Effector CD8-positive, alpha-beta T cell (primary cell): Measurements from ENCODE around the gene MBNL3.
"Not testable (repeated sequence)": the region's sequence is repeated elsewhere in the genome, so short reads cannot be mapped to it uniquely, and the experiment has no call there.

Source experiments
- DNase-seq: peaks from one replicate; lab custom pipeline; 2025; lab: John Stamatoyannopoulos, UW

The MBNL3 gene

DNA sequence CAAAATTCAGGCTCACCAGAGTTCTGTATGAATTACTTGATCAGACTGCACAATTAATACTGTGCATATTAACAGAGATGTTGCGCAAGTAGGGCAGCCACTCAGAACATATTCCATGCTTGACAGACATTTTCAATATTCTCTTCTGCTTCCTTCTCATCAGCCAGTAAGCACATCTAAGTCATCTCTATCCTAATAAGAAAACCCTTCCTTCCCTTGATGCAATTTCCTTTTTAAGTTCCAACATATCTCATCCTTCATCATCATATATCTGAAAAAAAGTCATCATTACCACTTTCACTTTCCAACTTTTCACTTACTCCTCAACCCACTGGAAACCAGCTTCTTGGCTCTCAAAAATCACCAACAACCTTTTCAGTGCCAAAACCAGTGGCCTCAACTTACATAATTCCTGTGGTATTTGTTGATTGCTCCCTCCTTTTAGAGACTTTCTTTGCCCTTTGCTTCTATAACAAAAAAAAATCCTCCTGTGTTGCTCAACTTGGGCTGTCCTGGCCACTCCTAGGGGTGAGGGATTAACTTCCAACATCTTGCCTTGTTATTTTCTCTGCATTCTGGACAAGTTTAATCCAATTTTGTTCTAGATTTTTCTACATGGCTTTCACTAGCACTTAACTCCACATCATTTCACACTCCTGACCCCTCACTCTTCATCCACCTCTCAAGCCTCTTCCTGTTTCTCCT, 14.1 kb downstream of the MBNL3 start:
- no peak for DNase-seq

DNA sequence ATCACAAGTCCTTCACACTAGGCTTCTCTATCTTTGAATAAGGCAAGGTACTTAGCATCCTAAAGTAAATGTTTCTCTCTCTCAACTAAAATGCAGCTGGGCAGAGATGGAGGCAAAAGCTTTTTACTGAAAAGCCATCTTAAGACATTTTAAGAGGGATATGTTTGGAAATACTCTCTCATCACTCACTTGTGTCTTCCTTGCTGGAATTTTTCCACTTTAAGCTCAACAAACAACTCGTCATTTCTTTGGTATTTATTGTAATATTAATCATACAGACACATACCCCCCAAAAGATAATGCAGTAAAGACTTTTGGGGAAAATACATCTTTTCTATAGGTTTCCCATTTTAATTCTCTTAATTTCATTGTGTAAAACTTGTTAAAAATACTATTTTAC, 16.4 kb downstream of the MBNL3 start:
- DNase-seq: no peak

DNA sequence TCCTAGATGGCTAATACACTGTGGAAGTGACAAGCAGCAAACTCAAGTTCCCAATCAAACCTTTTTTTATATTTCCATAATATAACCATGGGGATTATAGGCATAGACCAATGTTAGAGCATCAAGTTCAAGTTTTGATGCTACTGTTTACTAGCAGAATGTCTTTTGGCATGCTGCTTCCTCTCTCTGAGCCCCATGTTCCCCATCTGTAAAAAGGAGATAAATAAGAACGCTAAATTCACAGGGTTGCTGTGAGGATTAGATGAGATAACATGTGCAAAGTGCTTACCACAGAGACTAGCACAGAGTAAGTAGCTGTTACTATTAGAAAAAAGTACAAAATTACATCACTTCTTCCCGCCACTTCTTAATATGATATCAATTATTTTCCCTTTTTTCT, 18.0 kb downstream of the MBNL3 start:
- DNase-seq: no peak

DNA sequence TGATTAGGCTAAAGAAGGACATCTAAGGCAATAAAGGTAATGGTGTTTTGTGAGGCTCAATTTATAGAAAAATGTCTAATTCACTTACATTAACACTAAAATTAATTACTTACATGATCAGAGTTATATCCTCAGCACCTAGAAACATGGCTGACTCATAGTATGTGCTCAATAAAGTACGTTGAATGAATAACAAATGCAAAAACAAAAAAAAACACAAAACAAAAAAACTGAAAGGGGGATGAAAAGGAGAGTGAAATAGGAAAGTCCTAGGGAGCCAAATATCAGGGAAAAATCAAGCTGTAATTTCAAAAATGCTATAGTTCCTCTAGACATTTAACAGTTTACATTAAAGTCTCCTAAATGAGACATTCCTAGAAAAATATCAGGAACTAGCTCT, 18.7 kb downstream of the MBNL3 start:
- no peak for DNase-seq

DNA sequence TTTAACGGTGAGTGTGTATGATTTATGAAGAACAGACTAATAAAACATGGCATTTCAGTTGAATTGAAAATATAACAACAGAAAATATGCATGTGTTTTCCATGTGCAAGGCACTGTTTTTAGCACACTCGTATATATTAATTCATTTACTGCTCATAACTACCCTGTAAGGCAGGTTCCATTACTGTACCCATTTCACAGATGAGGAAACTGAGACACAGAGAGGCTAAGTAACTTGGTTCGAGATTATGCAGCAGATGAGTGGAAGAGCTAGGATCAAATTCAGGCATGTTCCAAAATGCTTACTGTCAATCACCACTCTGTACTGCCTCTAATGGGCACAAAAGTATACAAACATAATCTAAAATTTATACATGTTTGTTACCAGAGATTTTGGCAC, 20.4 kb downstream of the MBNL3 start:
- no peak for DNase-seq

DNA sequence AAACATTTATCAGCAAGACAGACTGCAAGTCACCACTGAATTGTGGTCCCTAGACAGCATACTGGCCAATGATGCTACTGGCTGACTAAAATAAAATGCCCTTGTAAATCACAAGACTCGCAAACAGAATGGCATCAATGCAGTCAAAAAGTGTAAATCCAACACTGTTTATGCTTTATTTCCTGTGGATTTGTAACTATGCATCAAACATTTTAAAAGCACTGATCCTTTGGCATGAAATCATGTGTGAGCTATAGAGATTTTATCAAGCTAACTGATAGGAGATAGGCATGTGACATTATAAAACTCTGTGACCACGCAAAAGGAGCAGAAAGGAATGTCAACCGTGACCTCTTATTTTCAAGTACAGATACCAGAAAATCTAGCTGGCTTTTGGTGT, 20.8 kb downstream of the MBNL3 start:
- DNase-seq: no peak

DNA sequence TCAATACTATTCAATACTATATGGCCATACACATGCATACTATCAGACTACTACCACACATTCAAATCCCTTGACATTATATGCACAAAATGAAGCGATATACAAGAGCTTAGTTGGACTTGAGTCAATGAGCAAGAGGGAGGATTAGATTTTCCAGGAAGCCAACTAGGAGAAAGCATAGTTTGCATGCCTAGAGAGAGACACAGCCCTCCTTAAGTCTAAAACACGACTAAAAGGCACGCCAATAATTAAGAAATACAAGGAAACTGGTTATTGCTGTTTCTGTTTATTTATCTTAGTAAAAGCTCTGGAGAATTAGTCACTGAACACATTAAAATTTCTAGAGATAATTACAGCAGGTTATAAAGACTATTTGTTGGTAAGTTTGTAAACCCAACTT, 21.8 kb downstream of the MBNL3 start:
- no peak for DNase-seq

DNA sequence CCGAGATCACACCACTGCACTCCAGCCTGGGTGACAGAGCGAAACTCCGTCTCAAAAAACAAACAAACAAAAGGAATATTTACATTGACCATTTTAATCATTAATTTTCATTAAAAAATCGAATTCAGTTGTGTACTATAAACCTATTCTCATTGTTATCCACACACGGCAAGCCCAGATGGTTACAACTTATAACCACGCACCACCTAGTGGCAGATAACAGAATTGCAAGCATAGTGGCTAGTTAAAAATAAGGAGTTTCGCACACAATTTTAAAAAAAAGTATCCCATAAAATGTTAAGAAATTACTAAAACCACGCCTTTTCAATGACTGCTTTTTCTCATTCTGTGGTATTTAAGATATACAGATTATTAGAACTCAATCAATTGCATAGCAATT, 25.4 kb downstream of the MBNL3 start:
- no peak for DNase-seq

DNA sequence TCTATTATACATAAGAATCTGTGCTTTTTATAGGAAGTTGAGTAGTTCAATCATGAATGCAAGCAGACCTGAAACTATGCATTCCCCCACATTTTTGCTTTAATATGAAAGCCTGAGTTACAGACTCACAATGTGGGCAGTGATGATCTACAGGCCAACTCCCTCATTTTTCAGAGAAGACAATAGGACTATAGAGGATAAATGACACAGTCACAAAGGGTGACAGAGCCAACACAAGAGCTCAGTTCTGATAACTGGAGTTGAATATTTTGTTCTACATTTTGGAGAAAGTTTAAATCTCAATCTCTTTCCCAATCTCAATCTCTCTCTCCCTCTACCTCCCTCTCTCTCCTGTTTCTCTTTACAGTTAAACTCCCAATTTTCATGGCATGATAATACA, 27.0 kb downstream of the MBNL3 start:
- no peak for DNase-seq

DNA sequence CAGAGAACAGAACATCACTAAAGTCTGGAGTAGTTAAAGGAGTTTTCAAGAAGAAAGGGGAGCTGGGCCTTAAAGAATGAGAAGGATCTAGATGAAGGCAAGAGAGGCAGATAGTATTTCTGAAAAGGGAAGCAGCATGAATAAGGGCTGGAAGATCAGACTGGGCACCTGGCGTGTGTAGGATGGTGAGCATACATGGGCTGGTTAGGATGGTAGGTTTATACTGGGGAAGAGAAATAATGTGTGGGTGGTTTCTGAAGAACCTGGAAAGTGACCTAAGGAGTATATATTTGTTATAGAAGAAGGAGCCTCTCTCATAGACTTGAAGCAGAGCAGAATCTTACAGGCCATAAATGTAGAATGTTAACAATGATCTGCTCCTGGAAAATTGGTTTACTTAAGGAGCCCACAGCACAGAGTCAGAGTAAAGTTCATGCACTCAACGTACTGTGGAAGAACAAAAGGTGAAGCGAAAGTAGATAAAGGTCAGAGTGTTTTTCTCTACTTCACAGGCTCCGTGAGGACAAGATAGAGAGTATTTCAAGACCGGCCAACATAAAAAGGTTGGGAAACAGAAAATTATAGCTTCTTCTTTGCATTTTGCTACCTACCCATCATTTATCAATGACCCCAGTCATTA, 35.8 kb downstream of the MBNL3 start:
- no peak for DNase-seq

DNA sequence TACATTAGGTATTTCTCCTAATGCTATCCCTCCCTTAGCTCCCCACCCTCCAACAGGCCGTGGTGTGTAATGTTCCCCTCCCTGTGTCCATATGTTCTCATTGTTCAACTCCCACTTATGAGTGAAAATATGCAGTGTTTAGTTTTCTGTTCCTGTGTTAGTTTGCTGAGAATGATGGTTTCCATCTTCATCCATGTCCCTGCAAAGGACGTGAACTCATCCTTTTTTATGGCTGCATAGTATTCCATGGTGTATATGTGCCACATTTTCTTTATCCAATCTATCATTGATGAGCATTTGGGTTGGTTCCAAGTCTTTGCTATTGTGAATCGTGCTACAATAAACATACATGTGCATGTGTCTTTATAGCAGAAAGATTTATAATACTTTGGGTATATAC, 42.9 kb downstream of the MBNL3 start:
- DNase-seq: not testable (repeated sequence)

DNA sequence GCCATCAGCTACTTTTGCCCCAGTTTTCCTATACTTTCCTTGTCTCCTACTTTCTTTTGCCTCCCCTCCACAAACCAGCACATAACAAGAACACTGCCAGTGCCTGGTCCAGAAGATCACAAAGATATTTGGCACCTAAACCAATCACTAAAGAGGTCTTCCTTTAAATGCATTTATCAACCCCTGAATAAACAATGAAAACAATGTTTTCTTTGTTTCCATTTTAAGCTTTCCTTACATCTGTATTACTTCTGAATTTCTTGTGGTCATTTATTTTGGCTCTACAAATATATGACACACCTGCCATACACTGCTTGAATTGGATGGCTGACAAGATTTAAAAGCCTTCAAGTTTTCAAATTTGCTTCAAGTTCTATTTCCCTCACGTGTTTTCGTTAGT, 43.9 kb downstream of the MBNL3 start:
- no peak for DNase-seq

DNA sequence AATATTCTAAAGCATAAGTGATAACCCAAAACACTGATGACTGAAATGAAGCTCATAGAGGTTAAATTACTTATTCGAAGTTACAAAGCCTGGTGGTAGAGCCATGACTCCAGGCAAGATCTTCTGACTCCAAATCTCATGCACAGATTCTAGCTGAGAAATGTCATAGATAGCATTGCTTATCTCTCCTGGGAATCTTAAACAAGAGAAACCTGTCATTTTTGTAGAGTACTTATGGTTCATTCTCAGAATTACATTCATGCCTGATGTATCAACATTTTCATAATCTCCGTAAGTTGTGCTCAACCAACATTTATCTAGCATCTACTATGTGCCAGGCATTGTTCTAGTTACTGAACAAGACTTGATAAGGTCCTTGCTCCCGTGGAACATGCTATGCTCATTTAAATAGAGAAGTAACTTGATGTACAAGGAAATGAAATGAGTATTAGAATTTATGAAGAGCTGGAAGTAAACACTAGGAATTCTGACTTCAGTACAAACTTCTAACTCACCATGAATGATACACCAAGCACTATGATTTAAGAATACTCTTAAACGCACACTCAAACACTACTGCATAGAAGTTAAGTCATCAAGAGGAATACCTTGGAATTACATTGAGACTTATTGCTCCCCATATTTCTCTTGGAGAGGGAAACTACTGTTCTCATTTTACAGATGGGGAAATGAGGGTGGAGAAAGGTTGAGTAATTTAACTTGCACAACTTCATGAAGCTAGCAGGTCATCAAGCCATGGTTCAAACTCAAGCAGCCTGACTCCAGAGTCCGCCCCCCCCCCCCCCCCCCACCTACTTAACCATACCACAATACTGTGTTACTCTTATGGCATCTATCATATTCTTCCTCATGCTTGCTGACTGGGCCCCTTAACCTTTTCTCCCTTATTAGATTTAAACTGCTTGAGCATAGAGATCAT, 45.4 kb downstream of the MBNL3 start:
- no peak for DNase-seq

DNA sequence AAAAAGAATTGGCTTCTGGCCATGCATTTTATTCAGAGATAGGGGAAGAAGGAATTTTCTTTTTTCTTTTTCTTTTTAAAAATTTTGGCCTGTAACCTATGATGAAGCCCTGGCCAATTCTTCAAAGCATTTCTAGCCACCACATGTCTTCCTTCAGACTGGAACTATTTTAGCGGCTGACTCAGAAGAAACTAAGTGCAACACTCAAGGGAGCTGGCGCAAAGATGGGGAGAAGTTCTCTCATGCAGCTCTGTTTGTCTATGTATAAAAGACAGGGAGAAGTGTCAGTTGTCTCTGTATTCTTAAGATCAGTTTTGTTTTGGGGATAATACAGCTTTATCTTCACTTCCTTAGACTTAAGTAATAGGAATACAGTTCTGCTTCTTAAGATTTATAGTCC, 46.1 kb downstream of the MBNL3 start:
- no peak for DNase-seq

DNA sequence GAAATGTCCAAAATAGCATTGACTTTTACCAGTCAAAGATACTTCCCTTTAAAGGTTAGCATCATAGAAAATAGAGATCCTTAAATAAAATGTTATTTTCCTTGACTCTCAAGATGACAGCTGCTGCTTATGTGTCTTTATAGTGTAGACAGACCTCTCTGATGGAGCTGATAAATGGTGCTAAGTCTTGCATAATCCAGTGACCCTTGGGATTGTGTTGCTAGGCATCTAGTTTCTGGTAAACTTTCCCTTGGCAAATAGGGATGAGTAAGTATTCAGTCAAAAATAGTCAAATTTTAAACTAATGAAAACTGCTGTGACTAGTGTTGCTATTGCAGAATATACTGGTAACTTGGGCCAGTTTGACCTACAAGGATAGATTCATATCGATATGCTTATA, 53.6 kb downstream of the MBNL3 start:
- no peak for DNase-seq

DNA sequence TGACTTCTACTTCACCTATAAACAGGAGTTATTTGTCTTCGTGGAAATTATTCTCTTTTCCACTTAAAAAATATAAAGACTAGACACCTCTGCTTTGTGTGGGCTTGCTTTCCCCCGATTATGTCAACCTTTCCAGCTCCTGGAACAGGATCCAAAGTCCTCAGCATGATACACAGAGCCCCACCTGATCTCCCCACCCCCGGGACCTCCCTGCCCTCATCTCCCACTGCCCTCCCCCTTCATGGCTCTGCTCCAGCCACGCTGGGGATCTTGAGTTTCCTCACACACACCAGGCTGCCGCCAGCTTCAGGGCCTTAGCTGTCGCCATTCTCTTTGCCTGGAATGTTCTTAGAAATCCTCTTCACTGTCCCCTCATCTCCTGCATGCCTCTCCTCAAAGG, 55.3 kb downstream of the MBNL3 start:
- no peak for DNase-seq

DNA sequence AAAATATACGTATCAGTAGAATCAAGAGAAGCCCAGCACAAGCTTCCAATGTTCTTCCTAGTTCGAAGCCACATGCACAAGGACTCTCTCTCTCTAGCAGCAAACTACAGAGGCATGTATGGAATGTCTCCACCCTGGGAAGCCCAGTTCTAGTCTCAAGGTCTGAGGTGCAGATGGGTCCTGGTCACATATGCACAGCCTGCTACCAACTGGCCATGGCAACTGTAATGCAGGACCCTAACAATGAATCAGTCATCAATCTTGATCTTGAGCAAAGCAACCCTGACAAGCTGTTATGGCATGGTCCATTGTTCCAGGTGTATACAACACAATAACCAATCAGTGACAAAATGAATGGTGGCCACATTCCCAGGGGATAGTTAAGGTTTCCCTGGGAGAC, 55.8 kb downstream of the MBNL3 start:
- DNase-seq: no peak

DNA sequence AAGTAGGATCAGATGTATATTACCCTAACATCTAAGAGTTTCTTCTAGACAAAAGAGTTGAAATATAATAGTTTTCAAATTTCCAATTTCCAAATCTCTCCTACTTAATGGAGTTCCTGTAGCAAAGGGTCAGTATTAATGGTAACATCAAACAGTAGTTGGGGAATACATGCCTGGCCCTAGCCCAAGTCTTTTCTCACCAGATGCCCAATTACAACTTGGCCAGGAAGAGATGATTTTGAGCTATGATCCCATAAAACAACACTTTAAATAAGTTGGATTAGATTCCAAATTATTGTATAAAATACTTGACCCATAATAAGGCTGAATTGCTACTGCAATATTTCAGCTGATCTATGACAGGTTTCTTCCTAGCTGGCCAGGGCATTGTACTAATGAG, 59.9 kb downstream of the MBNL3 start:
- no peak for DNase-seq

DNA sequence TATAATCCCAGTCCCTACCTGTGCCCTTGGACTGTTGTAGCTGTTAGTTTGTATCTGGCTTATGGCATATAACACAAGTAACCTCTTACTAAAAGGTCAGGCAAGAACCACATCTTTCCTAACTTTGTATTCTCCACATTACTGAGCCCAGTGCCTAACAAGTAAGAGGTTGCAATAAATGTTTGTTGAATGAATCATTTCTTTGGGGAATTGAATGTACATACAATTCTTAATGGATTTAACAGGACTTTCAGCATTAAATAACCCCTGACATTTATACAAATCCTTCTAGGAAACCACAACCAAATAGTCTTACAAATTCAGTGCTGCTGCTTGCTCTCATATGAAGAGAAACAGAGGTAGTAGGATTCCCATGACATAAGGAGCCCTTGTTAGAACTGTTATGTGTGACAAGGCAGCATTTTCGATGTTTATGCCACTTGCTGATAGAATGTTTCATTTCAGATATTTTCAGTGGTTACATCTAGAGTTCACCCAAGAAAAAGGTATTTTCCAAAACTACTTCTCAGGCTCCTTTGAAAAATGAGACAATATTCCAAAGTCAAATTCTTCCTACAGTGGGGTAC, 62.0 kb downstream of the MBNL3 start:
- no peak for DNase-seq

DNA sequence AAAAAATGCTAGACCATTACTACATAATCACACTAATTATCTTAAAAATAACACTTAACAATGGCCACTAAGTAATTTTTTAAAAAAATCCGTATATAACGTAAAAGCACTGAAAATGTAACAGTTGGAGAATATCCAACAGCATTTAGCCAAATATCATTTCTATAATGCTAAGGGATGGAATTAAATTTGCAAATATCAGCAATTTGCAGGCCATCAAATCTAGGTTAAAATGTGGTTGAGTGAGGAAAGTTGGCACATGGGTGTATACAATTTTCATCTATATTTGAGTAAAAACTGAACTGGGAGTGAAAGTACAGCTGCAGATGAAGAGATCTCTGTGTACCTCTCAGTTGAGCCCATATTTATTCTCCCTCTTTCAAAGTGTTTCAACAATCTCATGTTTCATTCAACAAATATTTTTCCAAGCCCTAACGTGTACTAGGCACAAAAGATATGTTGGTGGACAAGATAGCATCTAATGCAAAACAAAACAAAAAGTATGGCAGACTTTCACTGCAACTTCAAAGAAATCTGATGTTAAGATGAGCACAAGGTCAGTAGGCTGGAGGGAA, 63.0 kb downstream of the MBNL3 start:
- DNase-seq: no peak

DNA sequence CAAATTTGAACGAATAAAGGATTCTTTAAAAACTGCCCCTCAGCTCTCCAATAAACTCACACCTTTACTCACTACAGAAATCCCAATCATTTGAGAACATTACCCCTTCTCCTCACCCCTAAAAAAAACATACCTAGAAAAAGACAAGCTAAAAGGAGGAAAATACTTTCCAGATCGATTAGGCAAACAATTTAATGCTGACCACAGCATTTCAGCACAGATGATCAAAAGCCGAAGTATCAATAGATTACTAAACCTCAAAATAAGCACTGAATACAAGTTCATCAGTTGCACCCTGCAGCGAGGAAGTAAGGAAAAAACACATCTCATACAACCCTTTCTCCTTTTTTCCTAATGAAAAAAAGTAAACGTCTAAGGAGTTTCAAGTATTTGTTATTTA, 65.5 kb downstream of the MBNL3 start:
- DNase-seq: no peak

DNA sequence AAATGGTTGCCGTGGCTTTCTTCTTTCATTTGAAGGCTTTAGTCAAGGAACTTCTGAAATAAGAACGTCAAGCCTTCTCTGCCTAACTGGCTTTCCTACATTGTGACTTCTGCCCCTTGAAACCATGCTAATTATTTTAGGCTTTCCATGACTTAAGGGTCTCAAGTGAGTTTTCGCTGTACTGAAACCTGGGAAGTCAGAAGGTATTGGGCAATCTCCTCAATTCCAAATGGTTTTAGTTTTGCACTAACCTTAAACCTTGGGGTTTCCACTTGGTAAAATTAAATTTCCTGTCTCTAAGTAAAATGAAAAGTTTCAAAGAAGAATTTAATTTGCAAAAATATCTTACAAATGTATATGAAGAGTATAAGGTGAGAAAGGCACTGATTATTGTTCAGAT, 73.8 kb downstream of the MBNL3 start:
- DNase-seq: no peak
